ENCODE measurements around the gene TRIM52.

Gene TRIM52

DNA sequence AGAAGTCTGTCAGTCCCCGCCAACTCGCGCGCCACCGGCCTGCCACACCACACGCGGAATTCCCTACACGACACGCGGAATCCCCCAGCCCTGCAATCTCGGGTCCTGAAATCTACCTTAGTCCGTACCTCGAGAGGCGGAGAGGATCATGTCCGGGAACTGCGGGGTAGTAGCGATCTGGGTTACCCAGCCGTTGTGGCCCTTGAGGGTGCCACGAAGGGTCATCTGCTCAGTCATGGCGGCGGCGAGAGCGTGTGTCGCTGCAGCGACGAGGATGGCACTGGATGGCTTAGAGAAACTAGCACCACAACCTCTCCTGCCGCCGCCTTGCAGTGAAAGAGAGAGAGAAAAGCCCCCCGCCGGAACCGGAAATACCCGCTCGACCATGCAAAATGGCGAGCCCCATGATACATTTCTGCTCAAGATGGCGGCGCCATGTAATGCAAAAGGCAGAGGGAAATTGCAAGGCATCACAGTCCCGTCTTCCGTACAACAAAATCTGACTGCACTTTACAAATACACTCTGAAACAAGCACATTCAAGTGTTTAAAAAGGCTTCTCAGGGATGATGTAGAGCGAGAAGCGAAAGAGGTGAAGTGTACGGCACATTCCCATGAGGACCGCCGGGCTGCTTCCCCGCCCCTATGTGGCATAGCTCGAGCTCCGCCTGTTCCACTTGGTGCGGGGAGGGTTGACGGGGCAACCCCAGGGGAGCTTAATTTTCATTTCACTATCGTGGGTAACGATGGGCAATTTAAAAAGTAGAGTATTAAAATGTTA is 17.2 kb downstream of the TRIM52 start, which contains the start of gene RACK1 (continued):
- TF ChIP-seq ZNF423 (tag by site-specific recombination; IDR thresholded peaks at IDR 0.05): no peak
- no peak for TF ChIP-seq ZNF211 (tag by site-specific recombination; IDR thresholded peaks at IDR 0.05; ENCODE audit: low read depth)
- TF ChIP-seq ZSCAN30 (tag by site-specific recombination; IDR thresholded peaks at IDR 0.05): peak; percentile 88
- no peak for TF ChIP-seq ZNF48 (tag by site-specific recombination; IDR thresholded peaks at IDR 0.05)
- no peak for TF ChIP-seq ZNF621 (tag by site-specific recombination; IDR thresholded peaks at IDR 0.05)
- TF ChIP-seq ZNF311 (tag by site-specific recombination; IDR thresholded peaks at IDR 0.05; ENCODE audit: borderline replicate concordance): no peak
- TF ChIP-seq ZNF629 (tag by site-specific recombination; IDR thresholded peaks at IDR 0.05): peak; percentile 46
- TF ChIP-seq, protein P1, sequence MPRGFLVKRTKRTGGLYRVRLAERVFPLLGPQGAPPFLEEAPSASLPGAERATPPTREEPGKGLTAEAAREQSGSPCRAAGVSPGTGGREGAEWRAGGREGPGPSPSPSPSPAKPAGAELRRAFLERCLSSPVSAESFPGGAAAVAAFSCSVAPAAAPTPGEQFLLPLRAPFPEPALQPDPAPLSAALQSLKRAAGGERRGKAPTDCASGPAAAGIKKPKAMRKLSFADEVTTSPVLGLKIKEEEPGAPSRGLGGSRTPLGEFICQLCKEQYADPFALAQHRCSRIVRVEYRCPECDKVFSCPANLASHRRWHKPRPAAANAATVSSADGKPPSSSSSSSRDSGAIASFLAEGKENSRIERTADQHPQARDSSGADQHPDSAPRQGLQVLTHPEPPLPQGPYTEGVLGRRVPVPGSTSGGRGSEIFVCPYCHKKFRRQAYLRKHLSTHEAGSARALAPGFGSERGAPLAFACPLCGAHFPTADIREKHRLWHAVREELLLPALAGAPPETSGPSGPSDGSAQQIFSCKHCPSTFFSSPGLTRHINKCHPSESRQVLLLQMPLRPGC (tag by site-specific recombination; IDR thresholded peaks at IDR 0.05): no peak
- TF ChIP-seq, protein P2, sequence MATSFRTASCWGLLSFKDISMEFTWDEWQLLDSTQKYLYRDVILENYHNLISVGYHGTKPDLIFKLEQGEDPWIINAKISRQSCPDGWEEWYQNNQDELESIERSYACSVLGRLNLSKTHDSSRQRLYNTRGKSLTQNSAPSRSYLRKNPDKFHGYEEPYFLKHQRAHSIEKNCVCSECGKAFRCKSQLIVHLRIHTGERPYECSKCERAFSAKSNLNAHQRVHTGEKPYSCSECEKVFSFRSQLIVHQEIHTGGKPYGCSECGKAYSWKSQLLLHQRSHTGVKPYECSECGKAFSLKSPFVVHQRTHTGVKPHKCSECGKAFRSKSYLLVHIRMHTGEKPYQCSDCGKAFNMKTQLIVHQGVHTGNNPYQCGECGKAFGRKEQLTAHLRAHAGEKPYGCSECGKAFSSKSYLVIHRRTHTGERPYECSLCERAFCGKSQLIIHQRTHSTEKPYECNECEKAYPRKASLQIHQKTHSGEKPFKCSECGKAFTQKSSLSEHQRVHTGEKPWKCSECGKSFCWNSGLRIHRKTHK (tag by site-specific recombination; IDR thresholded peaks at IDR 0.05): no peak
- peak; percentile 39 for TF ChIP-seq GLIS2 (tag by site-specific recombination; IDR thresholded peaks at IDR 0.05)
- no peak for TF ChIP-seq ZNF670 (tag by site-specific recombination; IDR thresholded peaks at IDR 0.05; ENCODE audit: low read depth)
- peak; percentile 99 for TF ChIP-seq YY1 (tag by site-specific recombination; IDR thresholded peaks at IDR 0.05)
- peak; percentile 27 for TF ChIP-seq ZNF341 (tag by site-specific recombination; IDR thresholded peaks at IDR 0.05; ENCODE audit: low read depth)
- TF ChIP-seq ZNF155 (tag by site-specific recombination; IDR thresholded peaks at IDR 0.05): no peak
- TF ChIP-seq ZNF184 (tag by site-specific recombination; IDR thresholded peaks at IDR 0.05): 0 out of 2 replicates have a peak, but pooled peaks have one; percentile 37
- TF ChIP-seq, protein P3, sequence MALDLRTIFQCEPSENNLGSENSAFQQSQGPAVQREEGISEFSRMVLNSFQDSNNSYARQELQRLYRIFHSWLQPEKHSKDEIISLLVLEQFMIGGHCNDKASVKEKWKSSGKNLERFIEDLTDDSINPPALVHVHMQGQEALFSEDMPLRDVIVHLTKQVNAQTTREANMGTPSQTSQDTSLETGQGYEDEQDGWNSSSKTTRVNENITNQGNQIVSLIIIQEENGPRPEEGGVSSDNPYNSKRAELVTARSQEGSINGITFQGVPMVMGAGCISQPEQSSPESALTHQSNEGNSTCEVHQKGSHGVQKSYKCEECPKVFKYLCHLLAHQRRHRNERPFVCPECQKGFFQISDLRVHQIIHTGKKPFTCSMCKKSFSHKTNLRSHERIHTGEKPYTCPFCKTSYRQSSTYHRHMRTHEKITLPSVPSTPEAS (tag by site-specific recombination; IDR thresholded peaks at IDR 0.05): no peak
- no peak for TF ChIP-seq ZBTB20 (tag by site-specific recombination; IDR thresholded peaks at IDR 0.05)
- no peak for TF ChIP-seq ZNF19 (tag by site-specific recombination; IDR thresholded peaks at IDR 0.05; ENCODE audit: low read depth)
- TF ChIP-seq, protein P4, sequence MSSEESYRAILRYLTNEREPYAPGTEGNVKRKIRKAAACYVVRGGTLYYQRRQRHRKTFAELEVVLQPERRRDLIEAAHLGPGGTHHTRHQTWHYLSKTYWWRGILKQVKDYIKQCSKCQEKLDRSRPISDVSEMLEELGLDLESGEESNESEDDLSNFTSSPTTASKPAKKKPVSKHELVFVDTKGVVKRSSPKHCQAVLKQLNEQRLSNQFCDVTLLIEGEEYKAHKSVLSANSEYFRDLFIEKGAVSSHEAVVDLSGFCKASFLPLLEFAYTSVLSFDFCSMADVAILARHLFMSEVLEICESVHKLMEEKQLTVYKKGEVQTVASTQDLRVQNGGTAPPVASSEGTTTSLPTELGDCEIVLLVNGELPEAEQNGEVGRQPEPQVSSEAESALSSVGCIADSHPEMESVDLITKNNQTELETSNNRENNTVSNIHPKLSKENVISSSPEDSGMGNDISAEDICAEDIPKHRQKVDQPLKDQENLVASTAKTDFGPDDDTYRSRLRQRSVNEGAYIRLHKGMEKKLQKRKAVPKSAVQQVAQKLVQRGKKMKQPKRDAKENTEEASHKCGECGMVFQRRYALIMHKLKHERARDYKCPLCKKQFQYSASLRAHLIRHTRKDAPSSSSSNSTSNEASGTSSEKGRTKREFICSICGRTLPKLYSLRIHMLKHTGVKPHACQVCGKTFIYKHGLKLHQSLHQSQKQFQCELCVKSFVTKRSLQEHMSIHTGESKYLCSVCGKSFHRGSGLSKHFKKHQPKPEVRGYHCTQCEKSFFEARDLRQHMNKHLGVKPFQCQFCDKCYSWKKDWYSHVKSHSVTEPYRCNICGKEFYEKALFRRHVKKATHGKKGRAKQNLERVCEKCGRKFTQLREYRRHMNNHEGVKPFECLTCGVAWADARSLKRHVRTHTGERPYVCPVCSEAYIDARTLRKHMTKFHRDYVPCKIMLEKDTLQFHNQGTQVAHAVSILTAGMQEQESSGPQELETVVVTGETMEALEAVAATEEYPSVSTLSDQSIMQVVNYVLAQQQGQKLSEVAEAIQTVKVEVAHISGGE (tag by site-specific recombination; conservative IDR thresholded peaks at IDR 0.05; ENCODE audit: low read depth): peak; percentile 96
- peak; percentile 83 for TF ChIP-seq SP3 (tag by site-specific recombination; IDR thresholded peaks at IDR 0.05)
- TF ChIP-seq, protein P5, sequence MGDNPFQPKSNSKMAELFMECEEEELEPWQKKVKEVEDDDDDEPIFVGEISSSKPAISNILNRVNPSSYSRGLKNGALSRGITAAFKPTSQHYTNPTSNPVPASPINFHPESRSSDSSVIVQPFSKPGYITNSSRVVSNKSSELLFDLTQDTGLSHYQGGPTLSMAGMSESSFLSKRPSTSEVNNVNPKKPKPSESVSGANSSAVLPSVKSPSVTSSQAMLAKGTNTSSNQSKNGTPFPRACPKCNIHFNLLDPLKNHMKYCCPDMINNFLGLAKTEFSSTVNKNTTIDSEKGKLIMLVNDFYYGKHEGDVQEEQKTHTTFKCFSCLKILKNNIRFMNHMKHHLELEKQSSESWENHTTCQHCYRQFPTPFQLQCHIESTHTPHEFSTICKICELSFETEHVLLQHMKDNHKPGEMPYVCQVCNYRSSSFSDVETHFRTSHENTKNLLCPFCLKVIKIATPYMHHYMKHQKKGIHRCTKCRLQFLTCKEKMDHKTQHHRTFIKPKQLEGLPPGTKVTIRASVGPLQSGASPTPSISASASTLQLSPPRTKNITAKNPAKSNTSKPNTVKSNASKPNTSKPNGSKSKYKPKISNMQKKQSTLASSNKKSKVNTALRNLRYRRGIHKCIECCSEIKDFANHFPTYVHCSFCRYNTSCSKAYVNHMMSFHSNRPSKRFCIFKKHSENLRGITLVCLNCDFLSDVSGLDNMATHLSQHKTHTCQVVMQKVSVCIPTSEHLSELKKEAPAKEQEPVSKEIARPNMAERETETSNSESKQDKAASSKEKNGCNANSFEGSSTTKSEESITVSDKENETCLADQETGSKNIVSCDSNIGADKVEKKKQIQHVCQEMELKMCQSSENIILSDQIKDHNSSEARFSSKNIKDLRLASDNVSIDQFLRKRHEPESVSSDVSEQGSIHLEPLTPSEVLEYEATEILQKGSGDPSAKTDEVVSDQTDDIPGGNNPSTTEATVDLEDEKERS (tag by site-specific recombination; IDR thresholded peaks at IDR 0.05): no peak
- 0 out of 2 replicates have a peak, but pooled peaks have one; percentile 48 for TF ChIP-seq ZNF548 (tag by site-specific recombination; IDR thresholded peaks at IDR 0.05)
- TF ChIP-seq ZNF544 (tag by site-specific recombination; IDR thresholded peaks at IDR 0.05): no peak
- no peak for TF ChIP-seq ZNF140 (tag by site-specific recombination; IDR thresholded peaks at IDR 0.05)
- TF ChIP-seq ZNF132 (tag by site-specific recombination; IDR thresholded peaks at IDR 0.05; ENCODE audit: borderline replicate concordance): no peak
- no peak for TF ChIP-seq ZNF623 (tag by site-specific recombination; IDR thresholded peaks at IDR 0.05)
- no peak for TF ChIP-seq ZBTB1 (tag by site-specific recombination; IDR thresholded peaks at IDR 0.05)
- TF ChIP-seq, protein P6, sequence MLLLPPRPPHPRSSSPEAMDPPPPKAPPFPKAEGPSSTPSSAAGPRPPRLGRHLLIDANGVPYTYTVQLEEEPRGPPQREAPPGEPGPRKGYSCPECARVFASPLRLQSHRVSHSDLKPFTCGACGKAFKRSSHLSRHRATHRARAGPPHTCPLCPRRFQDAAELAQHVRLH (tag by site-specific recombination; IDR thresholded peaks at IDR 0.05): peak; percentile 92
